Osteocyte (in vitro differentiated cells): ENCODE data around the gene CES3. TPM values are rescaled to one million over a fixed set of nuclear protein-coding genes. Genes with fewer than 3 reads are reported as not detected.

Experiments
- DNase-seq: peaks from one replicate; pipeline ENCODE4 v3.0.0; 2021; ENCODE audit warnings: mixed read lengths; ENCODE audit not compliant: unreplicated experiment; ENCODE audit errors: extremely low spot score
- H3K27ac Mint-ChIP-seq: one replicate; pipeline ENCODE4 v1.8.0; 2021; ENCODE audit warnings: mild to moderate bottlenecking, mixed read lengths; ENCODE audit not compliant: unreplicated experiment
- H3K27me3 Mint-ChIP-seq: one replicate; pipeline ENCODE4 v1.8.0; 2021; ENCODE audit warnings: mixed read lengths; ENCODE audit not compliant: unreplicated experiment
- H3K36me3 Mint-ChIP-seq: one replicate; pipeline ENCODE4 v1.8.0; 2021; ENCODE audit warnings: mixed read lengths; ENCODE audit not compliant: unreplicated experiment
- H3K4me1 Mint-ChIP-seq: one replicate; pipeline ENCODE4 v1.8.0; 2021; ENCODE audit warnings: mixed read lengths; ENCODE audit not compliant: unreplicated experiment
- H3K4me3 Mint-ChIP-seq: one replicate; pipeline ENCODE4 v1.8.0; 2021; ENCODE audit warnings: mild to moderate bottlenecking, moderate library complexity, mixed read lengths; ENCODE audit not compliant: unreplicated experiment
- H3K9me3 Mint-ChIP-seq: one replicate; pipeline ENCODE4 v1.8.0; 2021; ENCODE audit warnings: mixed read lengths; ENCODE audit not compliant: unreplicated experiment
- total RNA-seq: library from RNA; stranded (reverse); gene quantifications from 2 replicates; pipeline ENCODE4 v1.2.1, GENCODE V29; 2021
- TF ChIP-seq, protein P1 (sequence below): fragments of 200-600 bp; sonication (generic); IDR thresholded peaks from 2 replicates; pipeline ENCODE4 v1.5.0; 2021; ENCODE audit warnings: antibody characterized with exemption, mild to moderate bottlenecking, moderate library complexity

The CES3 gene
- total RNA-seq, 1 donor from 2014 or later = 0.24 TPM

GRCh38 chr16:67016681-67017420 is 55.8 kb downstream of the CES3 start:
- peaks cover 5% of the 10 kb centered on the region for H3K4me1 Mint-ChIP-seq
- no peaks in the 10 kb centered on the region for H3K27me3 Mint-ChIP-seq
- no peaks in the 10 kb centered on the region for H3K9me3 Mint-ChIP-seq
- no peaks in the 10 kb centered on the region for H3K36me3 Mint-ChIP-seq
- TF ChIP-seq, protein P1, sequence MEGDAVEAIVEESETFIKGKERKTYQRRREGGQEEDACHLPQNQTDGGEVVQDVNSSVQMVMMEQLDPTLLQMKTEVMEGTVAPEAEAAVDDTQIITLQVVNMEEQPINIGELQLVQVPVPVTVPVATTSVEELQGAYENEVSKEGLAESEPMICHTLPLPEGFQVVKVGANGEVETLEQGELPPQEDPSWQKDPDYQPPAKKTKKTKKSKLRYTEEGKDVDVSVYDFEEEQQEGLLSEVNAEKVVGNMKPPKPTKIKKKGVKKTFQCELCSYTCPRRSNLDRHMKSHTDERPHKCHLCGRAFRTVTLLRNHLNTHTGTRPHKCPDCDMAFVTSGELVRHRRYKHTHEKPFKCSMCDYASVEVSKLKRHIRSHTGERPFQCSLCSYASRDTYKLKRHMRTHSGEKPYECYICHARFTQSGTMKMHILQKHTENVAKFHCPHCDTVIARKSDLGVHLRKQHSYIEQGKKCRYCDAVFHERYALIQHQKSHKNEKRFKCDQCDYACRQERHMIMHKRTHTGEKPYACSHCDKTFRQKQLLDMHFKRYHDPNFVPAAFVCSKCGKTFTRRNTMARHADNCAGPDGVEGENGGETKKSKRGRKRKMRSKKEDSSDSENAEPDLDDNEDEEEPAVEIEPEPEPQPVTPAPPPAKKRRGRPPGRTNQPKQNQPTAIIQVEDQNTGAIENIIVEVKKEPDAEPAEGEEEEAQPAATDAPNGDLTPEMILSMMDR = no peak
- DNase-seq = no peak
- H3K4me3 Mint-ChIP-seq = no peak overlapping the region
- H3K27ac Mint-ChIP-seq = no peak overlapping the region

GRCh38 chr16:67017421-67017750 is 56.3 kb downstream of the CES3 start:
- no peak overlapping the region for H3K4me3 Mint-ChIP-seq
- H3K9me3 Mint-ChIP-seq = no peaks in the 10 kb centered on the region
- H3K36me3 Mint-ChIP-seq = no peaks in the 10 kb centered on the region
- H3K27ac Mint-ChIP-seq = no peak overlapping the region
- no peaks in the 10 kb centered on the region for H3K27me3 Mint-ChIP-seq
- DNase-seq = no peak
- peaks cover 5% of the 10 kb centered on the region for H3K4me1 Mint-ChIP-seq
- TF ChIP-seq, protein P1 = no peak

DNA sequence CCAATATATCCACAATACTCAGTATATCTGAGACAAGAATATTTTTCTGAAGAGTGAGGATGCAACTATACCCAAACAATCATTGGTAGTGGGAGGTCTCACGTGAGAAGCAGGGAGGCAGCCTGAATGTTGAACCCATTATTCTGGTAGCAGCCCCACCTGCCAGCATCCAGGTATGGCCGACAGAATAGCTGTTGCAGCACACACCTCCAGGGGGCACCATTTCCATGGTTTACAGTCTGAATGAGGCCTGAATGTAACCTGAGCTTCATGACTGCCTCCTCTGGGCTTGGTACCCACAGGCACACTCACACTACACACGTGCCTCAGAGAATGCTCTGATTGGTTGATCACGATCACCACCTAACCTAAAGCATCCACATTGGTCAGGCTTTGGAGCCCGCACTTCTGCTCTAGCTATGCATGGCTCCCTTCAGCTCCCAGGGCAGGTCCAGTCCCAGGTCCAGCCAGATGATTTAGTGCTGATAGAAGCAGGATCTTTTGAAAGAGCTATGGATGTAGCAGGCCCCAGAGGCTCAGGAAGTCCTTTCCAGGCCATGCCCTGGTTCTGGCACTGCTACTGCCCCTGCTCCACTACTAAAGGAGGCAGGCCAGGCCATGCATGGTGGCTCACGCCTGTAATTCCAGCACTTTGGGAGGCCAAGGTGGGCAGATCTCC is 56.9 kb downstream of the CES3 start:
- Mint-ChIP-seq H3K4me1 (peaks cover 5% of the 10 kb centered on the region), H3K27ac (no peak overlapping the region), H3K27me3 (no peaks in the 10 kb centered on the region), H3K4me3 (no peak overlapping the region), H3K36me3 (no peaks in the 10 kb centered on the region), H3K9me3 (no peaks in the 10 kb centered on the region)
- DNase-seq = peak; percentile 87
- TF ChIP-seq, protein P1 = peak; percentile 71

GRCh38 chr16:67019171-67019570 is 58.1 kb downstream of the CES3 start:
- TF ChIP-seq, protein P1 = no peak
- Mint-ChIP-seq H3K4me1 (peaks cover 2% of the 10 kb centered on the region), H3K27me3 (no peaks in the 10 kb centered on the region), H3K4me3 (no peak overlapping the region), H3K36me3 (no peaks in the 10 kb centered on the region), H3K27ac (no peak overlapping the region), H3K9me3 (no peaks in the 10 kb centered on the region)
- DNase-seq = no peak

DNA sequence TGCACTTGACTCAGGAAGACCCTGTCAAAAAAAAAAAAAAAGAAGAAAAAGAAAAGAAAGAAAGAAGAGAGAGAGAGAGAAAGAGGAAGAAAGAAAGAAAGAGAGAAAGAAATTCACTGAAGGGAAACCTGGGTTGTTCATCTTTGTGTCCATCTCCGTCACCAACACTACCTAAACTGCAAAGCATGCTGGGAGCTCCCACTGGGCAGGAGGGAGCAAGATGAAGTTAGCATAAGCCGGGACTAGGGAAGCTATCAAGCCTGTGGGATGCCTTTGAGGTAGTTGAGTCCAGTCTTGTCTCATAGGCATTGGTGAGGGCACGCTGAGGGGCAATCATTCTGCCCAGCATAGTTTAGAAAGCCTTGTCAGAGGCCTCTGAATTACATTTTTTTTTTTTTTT is 60.3 kb downstream of the CES3 start:
- H3K36me3 Mint-ChIP-seq = no peaks in the 10 kb centered on the region
- TF ChIP-seq, protein P1 = no peak
- DNase-seq = peak; percentile 49
- H3K27ac Mint-ChIP-seq = no peak overlapping the region
- no peaks in the 10 kb centered on the region for H3K9me3 Mint-ChIP-seq
- no peak overlapping the region for H3K4me3 Mint-ChIP-seq
- no peaks in the 10 kb centered on the region for H3K27me3 Mint-ChIP-seq
- H3K4me1 Mint-ChIP-seq = no peaks in the 10 kb centered on the region
